Stimulated activated naive CD8-positive, alpha-beta T cell treated with anti-CD3 and anti-CD28 coated beads, Interleukin-15, Interleukin-2, amounts not matched to agents 100 U/mL and 50 U/mL, for 24 hours (primary cell): Measurements from ENCODE around the gene L3MBTL4.
"Not testable (repeated sequence)": the region's sequence is repeated elsewhere in the genome, so short reads cannot be mapped to it uniquely, and the experiment has no call there.

Experiments used
- ATAC-seq: fragments of 150-1000 bp; cut with Tn5 transposase; one replicate; pipeline ENCODE4 v1.10.0; 2021
- DNase-seq: peaks from one replicate; pipeline ENCODE4 v3.0.0; 2021

L3MBTL4 gene

DNA sequence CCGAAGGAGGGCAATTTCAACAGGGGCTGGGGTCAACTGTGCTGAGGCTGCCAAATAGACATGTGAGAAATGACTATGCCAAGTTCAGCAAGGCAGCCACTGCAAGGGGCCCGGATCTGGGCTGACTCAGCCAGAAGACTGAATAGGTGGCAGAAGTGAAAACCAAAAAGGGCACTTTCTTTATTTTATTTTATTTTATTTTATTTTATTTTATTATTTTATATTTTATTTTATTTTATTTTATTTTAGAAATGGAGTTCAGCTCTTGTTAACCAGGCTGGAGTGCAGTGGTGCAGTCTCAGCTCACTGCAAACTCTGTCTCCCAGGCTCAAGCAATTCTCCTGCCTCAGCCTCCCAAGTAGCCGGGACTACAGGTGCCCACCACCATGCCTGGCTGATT is 228.9 kb downstream of the L3MBTL4 start:
- not testable (repeated sequence) for DNase-seq, ATAC-seq

DNA sequence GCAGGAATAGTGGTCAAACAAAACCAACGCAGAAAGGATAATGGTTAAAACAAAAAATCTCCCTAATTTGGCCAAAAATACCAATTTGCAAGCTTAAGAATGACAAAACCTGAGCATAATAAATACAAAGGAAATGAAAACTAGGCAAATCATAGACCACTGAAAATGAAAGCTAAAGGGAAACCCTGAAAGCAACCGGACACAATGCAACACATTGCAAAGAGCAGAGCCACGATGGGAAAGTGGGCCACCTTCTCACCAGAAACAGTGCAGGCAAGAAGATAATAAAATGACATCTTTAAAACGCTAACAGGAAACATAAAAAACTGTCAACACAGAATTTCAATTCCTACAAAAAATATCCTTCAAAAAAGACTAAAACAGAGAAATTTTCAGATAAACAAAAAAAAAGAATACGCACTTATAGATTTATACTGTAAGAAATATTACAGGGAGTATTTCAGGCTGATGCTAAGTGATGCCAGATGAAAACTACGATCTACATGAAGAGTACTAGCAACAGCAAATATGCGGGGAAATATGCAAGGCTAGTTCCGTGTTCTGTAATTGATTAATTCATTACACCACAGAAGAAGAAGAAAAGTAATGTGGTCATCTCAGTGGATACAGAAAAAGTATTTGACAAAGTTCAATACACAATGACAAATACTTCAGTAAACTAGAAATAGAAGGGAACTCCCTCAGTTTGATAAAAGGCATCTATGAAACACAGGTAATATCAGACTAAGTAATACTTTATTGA is 239.5 kb downstream of the L3MBTL4 start:
- ATAC-seq, result no peak
- DNase-seq, result no peak

- ATAC-seq (no peak), DNase-seq (no peak)
Observed at GRCh38 chr18:6170604-6171003, 244.1 kb downstream of the L3MBTL4 start.

- no peak for DNase-seq
- ATAC-seq, result no peak
Observed at GRCh38 chr18:6161549-6161948, 253.2 kb downstream of the L3MBTL4 start.

- ATAC-seq (no peak), DNase-seq (no peak)
Observed at GRCh38 chr18:6159426-6159825, 255.3 kb downstream of the L3MBTL4 start.

DNA sequence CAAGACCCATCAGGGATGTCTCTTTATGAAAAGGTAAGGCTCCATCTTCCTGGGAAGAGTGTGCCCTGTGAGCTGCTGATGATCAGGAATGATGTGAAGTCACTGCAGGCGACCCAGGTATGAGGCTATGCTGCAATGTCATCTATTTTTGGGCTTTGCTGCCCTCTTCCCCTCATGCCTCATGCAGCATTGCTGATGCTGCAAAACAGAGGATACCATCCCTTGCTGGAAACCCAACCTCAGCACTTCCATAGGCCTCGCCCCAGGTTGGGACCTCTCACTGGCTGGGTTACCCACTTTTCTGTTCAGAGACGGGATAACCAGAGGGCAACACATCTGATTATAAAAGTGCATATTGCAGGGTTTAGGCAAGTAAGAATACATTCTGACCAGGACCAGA is 255.8 kb downstream of the L3MBTL4 start:
- no peak for DNase-seq

GRCh38 chr18:6156446-6156845 is 258.3 kb downstream of the L3MBTL4 start:
- no peak for DNase-seq

More for the DNA sequence above, 255.8 kb downstream of the L3MBTL4 start:
- no peak for ATAC-seq

GRCh38 chr18:6155707-6156106 is 259.0 kb downstream of the L3MBTL4 start:
- no peak for DNase-seq
- no peak for ATAC-seq

More at GRCh38 chr18:6156446-6156845, 258.3 kb downstream of the L3MBTL4 start:
- no peak for ATAC-seq

- DNase-seq, result no peak
- no peak for ATAC-seq
Observed at GRCh38 chr18:6150430-6150829, 264.3 kb downstream of the L3MBTL4 start.

DNA sequence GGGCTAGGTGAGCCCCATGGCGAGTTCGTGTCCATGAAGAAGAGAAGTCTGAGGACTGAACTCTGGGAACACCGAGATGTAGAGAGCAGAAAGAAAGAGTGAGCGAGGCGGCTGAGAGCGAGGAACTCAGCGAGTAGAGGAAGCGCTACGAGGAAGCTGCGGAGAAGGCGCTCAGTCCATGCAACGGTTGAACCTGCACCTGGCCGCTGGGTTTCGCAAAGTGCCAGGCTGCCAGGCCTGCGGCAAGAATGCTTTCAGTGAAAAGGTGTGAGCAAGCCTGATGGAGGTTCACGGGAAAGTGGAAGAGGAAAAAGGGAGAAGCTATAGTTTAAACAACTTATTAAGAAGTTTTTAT is 268.4 kb downstream of the L3MBTL4 start:
- DNase-seq (no peak), ATAC-seq (no peak)

- DNase-seq (no peak), ATAC-seq (no peak)
Observed at GRCh38 chr18:6145645-6146306, 268.9 kb downstream of the L3MBTL4 start.

DNA sequence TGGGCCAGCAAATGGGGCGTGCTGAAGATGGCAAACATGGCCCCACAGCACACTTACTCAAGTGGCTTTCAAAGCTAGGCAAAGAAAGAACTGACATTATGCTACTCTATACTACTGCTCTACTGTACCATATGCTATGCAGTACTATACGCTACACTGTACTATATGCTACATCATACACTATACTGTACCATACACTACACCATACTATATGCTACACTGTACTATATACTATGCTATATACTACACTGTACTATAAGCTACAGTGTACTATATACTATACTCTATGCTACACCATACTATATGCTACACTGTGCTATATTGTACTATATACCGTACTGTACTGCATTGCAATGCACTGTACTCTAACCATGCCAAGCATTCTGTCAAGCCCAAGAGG is 275.7 kb downstream of the L3MBTL4 start:
- no peak for ATAC-seq
- no peak for DNase-seq

DNA sequence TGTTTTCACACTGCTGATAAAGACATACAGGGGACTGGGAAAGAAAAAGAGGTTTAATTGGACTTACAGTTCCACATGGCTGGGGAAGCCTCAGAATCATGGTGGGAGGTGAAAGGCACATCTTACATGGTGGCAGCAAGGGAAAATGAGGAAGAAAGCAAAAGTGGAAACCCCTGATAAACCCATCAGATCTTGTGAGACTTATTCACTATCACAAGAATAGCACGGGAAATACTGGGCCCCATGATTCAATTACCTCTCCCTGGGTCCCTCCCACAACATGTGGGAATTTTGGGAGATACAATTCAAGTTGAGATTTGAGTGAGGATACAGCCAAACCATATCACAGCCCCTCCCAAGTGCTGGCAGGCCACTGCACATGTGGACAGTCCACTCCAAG is 278.8 kb downstream of the L3MBTL4 start:
- not testable (repeated sequence) for DNase-seq, ATAC-seq

- not testable (repeated sequence) for DNase-seq, ATAC-seq
Observed at GRCh38 chr18:6135029-6135428, 279.7 kb downstream of the L3MBTL4 start.

DNA sequence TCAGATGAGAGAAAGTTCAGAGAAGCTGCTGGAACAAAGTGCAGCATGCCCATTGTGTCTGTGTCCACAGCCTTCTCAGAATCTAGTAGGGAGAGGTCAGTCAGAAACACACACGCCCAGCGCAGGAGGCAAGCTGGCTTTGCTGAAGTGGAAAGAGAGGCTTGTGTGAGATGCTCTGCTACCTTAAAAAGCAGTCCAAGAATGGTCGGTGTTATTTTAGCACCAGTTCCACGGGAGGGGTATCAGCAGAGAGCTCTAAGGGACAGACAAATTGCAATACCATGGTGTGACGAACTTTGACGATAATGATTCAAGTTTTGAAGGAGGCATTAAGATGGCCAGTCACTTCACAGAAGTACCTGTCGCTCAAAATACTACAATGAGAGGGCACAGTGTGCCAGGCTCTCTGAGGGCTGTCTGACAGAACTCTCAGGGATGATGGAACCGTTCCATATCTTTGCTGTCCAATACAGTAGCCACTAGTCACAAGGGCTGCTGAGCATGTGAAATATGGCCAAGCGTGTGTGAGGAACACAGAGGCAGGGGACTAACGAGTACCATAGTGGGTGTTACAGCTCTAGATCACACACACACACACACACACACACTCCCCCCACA is 281.9 kb downstream of the L3MBTL4 start:
- DNase-seq, result no peak
- no peak for ATAC-seq

DNA sequence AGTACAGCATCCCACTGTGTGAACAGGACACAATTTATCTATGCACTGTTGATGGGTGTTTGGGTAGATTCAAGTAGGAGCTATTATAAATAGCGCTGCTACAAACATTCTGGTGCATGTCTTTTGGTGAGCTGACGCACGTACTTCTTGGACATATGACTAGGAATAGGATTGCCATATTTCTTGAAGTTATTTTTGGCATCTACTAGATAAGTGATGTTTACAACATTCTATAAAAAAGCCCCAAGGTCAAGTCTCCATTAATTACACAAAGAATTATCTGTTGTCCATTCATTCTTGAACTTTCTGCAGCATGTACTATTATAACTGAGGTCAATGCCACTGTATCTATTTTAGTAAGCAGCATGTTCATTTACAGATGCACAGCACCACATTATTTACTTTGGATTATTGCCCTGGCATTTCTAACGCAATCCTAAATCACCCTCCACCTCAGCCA is 293.9 kb downstream of the L3MBTL4 start:
- ATAC-seq (no peak), DNase-seq (no peak)

DNA sequence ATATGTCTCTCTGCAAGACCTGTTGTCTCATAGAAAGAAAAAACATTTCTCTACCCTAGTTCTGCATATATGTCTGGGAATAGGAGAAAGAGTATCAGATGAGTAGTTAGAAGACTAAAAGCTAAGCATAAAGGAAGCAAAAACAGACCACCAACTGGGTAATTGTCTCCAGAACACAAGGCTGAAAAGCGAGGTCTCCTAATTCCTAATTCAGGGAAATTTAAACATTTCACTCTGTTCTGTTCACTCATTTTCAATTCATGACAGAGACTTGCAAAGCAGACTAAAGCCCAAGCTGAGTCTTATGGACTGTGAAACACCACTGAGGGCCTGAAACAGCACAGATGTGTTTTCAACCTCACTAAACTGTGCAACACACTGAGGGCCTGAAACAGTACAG is 294.9 kb downstream of the L3MBTL4 start:
- DNase-seq, result no peak
- ATAC-seq, result no peak

GRCh38 chr18:6118080-6118479 is 296.6 kb downstream of the L3MBTL4 start:
- ATAC-seq, result no peak
- no peak for DNase-seq

GRCh38 chr18:6115710-6116109 is 299.0 kb downstream of the L3MBTL4 start:
- DNase-seq, result no peak
- ATAC-seq, result no peak

- ATAC-seq, result no peak
Observed at GRCh38 chr18:6113650-6114049, 301.1 kb downstream of the L3MBTL4 start.

GRCh38 chr18:6111726-6112125 is 303.0 kb downstream of the L3MBTL4 start:
- no peak for DNase-seq
- ATAC-seq, result no peak

More at GRCh38 chr18:6113650-6114049, 301.1 kb downstream of the L3MBTL4 start:
- no peak for DNase-seq

- DNase-seq (no peak), ATAC-seq (no peak)
Observed at GRCh38 chr18:6109743-6110142, 305.0 kb downstream of the L3MBTL4 start.

DNA sequence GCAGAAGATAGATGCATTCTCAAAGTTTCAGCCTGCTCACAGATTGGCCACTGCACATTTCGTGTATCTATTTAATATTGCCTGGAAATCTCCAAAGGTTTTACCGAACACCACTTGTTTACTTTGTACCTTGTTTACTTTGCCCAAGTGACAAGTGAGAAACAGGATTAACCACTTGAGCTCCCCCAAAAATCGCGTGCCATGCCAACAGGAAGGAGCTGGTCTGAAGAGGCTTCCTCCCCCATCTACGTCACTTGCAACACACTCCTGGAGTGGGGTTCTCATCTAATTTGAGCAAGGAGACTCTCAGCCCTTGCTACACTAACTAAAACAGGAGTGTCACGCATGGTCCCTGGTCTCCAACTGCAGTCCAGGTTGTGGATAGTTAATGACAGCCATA is 306.9 kb downstream of the L3MBTL4 start:
- DNase-seq (no peak), ATAC-seq (no peak)
